ENCODE measurements around the gene WFIKKN2. TPM values are rescaled to one million over a fixed set of nuclear protein-coding genes. Genes with fewer than 3 reads are reported as not detected.

WFIKKN2 gene
- total RNA-seq, 1 experiment from 2014 or later, result 0.11 TPM

GRCh38 chr17:50830352-50830751 is 5.0 kb upstream of the WFIKKN2 start (continued):
- TF ChIP-seq ARID4B (CRISPR knock-in tag; IDR thresholded peaks at IDR 0.05; ENCODE audit: borderline replicate concordance), result no peak
- no peak for TF ChIP-seq ZNF416 (CRISPR knock-in tag; IDR thresholded peaks at IDR 0.05)
- no peak for TF ChIP-seq JAZF1 (CRISPR knock-in tag; IDR thresholded peaks at IDR 0.05)
- no peak for TF ChIP-seq PRDM15 (CRISPR knock-in tag; IDR thresholded peaks at IDR 0.05)

GRCh38 chr17:50830994-50831393 is 4.4 kb upstream of the WFIKKN2 start:
- no peaks in the 10 kb centered on the region for H3K9me3 Mint-ChIP-seq
- peak; percentile 28; the same call in 1 of the 2 replicates for TF ChIP-seq USF1 (CRISPR knock-in tag; IDR thresholded peaks at IDR 0.05)
- TF ChIP-seq NFYB (CRISPR knock-in tag; conservative IDR thresholded peaks at IDR 0.05; ENCODE audit: low read depth), result no peak
- peaks cover 58% of the 10 kb centered on the region for H3K4me1 Mint-ChIP-seq
- CTCF ChIA-PET, result interaction anchor here (1.1 to 3.0 kb wide), 5 partner anchors 11 to 126 kb away, joined by 4 to 18 read pairs (median 13); no protein-coding TSS in a partner anchor
- DNase-seq (ENCODE audit: low spot score), result peak; percentile 35
- POLR2A ChIA-PET, result no interaction called here
- H3K27me3 Mint-ChIP-seq (ENCODE audit: low read depth), result no peaks in the 10 kb centered on the region
- ATAC-seq, result peak; percentile 14; the same call in 1 of the 2 replicates
- H3K27ac Mint-ChIP-seq, result no peak overlapping the region
- H3K36me3 Mint-ChIP-seq, result no peaks in the 10 kb centered on the region
- H3K4me3 Mint-ChIP-seq, result peak overlapping the region; percentile 8; the same call in 1 of the 2 replicates

- peak overlapping the region; percentile 84; the same call in 1 of the 2 replicates for H3K27ac Mint-ChIP-seq
- ChIA-PET CTCF (interaction anchor here (0.7 to 3.0 kb wide), 5 partner anchors 10 to 125 kb away, joined by 4 to 18 read pairs (median 13); no protein-coding TSS in a partner anchor), POLR2A (no interaction called here)
- no peaks in the 10 kb centered on the region for H3K9me3 Mint-ChIP-seq
- H3K36me3 Mint-ChIP-seq, result no peaks in the 10 kb centered on the region
- peak; percentile 59 for ATAC-seq
- no peaks in the 10 kb centered on the region for H3K27me3 Mint-ChIP-seq (ENCODE audit: low read depth)
- peaks cover 58% of the 10 kb centered on the region for H3K4me1 Mint-ChIP-seq
- H3K4me3 Mint-ChIP-seq, result no peak overlapping the region
- DNase-seq (ENCODE audit: low spot score), result no peak
- TF ChIP-seq STAT6 (CRISPR knock-in tag; conservative IDR thresholded peaks at IDR 0.05; ENCODE audit: low read depth) (no peak), CTCF (IDR thresholded peaks at IDR 0.05) (no peak), HMGXB4 (CRISPR knock-in tag; IDR thresholded peaks at IDR 0.05) (no peak), ATF2 (CRISPR knock-in tag; IDR thresholded peaks at IDR 0.05; ENCODE audit: borderline replicate concordance, low read depth) (no peak), NFATC4 (CRISPR knock-in tag; IDR thresholded peaks at IDR 0.05) (no peak), ZNF317 (CRISPR knock-in tag; IDR thresholded peaks at IDR 0.05; ENCODE audit: borderline replicate concordance, low read depth) (no peak), PRRX2 (CRISPR knock-in tag; IDR thresholded peaks at IDR 0.05) (no peak), RELA (CRISPR knock-in tag; IDR thresholded peaks at IDR 0.05; ENCODE audit: borderline replicate concordance) (no peak)
Measured at GRCh38 chr17:50831471-50831928, 3.9 kb upstream of the WFIKKN2 start.
